ENCODE data around the gene STIM2.

STIM2 gene

GRCh38 chr4:26850528-26850927, 10.1 kb upstream of the STIM2 start:
- DNase-seq (ENCODE audit: low spot score) = no peak
- no peak for TF ChIP-seq CTCF (IDR thresholded peaks at IDR 0.05; ENCODE audit: borderline replicate concordance, control extremely low read depth, extremely low read depth, insufficient read depth, missing control alignments)
- in situ Hi-C loops (cut with MboI; ENCODE audit: low sequenced_read_pairs, unreplicated experiment) = no loop called here

GRCh38 chr4:26851129-26851528, 9.5 kb upstream of the STIM2 start:
- TF ChIP-seq CTCF (IDR thresholded peaks at IDR 0.05; ENCODE audit: borderline replicate concordance, control extremely low read depth, extremely low read depth, insufficient read depth, missing control alignments) = no peak
- in situ Hi-C loops (cut with MboI; ENCODE audit: low sequenced_read_pairs, unreplicated experiment) = no loop called here
- DNase-seq (ENCODE audit: low spot score) = no peak

GRCh38 chr4:26854701-26855100, 5.9 kb upstream of the STIM2 start:
- in situ Hi-C loops (cut with MboI; ENCODE audit: low sequenced_read_pairs, unreplicated experiment) = no loop called here
- DNase-seq (ENCODE audit: low spot score) = no peak
- TF ChIP-seq CTCF (IDR thresholded peaks at IDR 0.05; ENCODE audit: borderline replicate concordance, control extremely low read depth, extremely low read depth, insufficient read depth, missing control alignments) = no peak

GRCh38 chr4:26856906-26857277, 3.7 kb upstream of the STIM2 start:
- no peak for DNase-seq (ENCODE audit: low spot score)
- no peak for TF ChIP-seq CTCF (IDR thresholded peaks at IDR 0.05; ENCODE audit: borderline replicate concordance, control extremely low read depth, extremely low read depth, insufficient read depth, missing control alignments)
- in situ Hi-C loops (cut with MboI; ENCODE audit: low sequenced_read_pairs, unreplicated experiment) = no loop called here

GRCh38 chr4:26857278-26858034, 3.2 kb upstream of the STIM2 start:
- in situ Hi-C loops (cut with MboI; ENCODE audit: low sequenced_read_pairs, unreplicated experiment) = no loop called here
- no peak for TF ChIP-seq CTCF (IDR thresholded peaks at IDR 0.05; ENCODE audit: borderline replicate concordance, control extremely low read depth, extremely low read depth, insufficient read depth, missing control alignments)
- DNase-seq (ENCODE audit: low spot score) = peak; percentile 91

- DNase-seq (ENCODE audit: low spot score) = no peak
- in situ Hi-C loops (cut with MboI; ENCODE audit: low sequenced_read_pairs, unreplicated experiment) = no loop called here
- TF ChIP-seq CTCF (IDR thresholded peaks at IDR 0.05; ENCODE audit: borderline replicate concordance, control extremely low read depth, extremely low read depth, insufficient read depth, missing control alignments) = no peak
These were observed 2.4 kb upstream of the STIM2 start for GRCh38 chr4:26858035-26858918.

Data from GM13976 (cell line).